CD1c-positive myeloid dendritic cell (primary cell): ENCODE measurements around the gene AK3.
"Not testable (repeated sequence)": the region's sequence is repeated elsewhere in the genome, so short reads cannot be mapped to it uniquely, and the experiment has no call there.

ENCODE experiments used
- DNase-seq: peaks from one replicate; pipeline ENCODE4 v3.0.0-alpha.2; 2016; ENCODE audit errors: extremely low spot score

The AK3 gene

DNA sequence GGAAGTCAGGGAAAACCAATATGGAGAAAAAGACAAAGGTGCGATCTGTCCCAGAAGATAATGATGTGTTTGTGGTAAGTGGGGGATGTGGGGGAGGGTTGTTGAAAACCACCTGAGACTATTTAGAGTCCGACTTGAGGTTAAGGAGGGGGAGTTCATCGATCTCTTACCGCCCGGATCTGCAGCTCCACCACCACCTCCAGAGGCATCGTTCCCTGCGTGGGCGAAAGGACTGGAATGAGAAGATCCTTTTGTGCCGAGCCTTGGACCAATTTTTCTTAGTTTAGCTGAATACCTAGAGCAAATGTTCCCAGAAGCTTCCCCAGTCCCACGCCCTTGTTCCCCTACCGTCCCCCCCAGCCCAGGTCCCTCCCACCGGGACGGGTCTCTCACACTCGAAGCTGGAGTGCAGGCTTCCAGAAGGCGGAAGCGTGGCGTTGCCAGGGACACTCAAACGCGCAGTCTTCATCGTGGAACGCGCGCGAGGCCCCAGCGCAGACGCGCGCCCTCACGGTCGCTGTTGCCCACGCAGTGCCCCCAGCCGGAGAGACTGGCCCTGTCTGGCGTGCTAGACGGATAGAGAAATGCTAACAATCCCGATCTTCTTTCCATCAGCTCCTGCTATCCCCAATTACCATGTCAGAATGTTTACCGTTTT, 74.8 kb downstream of the AK3 start, which contains the start of gene SPATA6L:
TSS of gene SPATA6L (minus strand) at position 439 of the 658 bp plus-strand sequence. CDS start at position 209, 230 bp downstream.
- DNase-seq: peak; percentile 66

DNA sequence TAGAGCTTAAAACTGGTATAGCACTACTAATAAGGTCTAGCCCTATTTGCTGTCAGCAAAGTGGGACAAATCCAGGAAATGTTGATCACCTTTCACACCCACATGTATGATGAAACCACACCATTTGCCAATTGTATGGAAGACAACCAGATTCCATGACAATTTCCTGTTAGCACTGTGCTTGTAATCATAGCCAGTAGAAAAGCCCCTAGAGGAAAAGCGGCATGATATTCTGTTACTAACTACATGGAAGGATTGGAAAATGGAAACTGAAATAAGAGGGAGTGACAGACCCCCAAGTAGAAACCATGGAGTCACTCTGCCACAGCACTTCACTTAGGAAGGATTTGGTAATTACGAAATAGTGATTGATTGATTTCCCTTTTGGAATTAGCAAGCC, 75.6 kb downstream of the AK3 start:
- DNase-seq: no peak

DNA sequence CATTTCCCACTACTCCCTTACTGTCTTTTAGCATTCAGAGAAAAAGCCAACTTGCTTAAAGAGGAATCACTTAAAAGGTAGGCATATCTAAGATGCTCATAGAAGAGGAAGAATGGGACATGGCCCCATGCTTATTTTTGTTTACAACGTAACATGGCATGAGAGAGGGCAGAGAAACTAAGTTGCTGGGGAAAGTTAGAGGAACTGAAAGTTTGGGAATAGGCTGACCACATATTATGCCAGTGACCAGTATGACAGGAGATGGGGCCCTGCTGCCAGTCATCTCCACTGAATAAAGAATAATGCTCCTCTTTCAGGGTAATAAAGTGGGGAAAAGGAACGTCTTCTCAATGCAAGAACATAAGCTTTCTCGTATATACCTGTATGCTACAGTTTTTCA, 77.0 kb downstream of the AK3 start:
- DNase-seq: peak; percentile 30

DNA sequence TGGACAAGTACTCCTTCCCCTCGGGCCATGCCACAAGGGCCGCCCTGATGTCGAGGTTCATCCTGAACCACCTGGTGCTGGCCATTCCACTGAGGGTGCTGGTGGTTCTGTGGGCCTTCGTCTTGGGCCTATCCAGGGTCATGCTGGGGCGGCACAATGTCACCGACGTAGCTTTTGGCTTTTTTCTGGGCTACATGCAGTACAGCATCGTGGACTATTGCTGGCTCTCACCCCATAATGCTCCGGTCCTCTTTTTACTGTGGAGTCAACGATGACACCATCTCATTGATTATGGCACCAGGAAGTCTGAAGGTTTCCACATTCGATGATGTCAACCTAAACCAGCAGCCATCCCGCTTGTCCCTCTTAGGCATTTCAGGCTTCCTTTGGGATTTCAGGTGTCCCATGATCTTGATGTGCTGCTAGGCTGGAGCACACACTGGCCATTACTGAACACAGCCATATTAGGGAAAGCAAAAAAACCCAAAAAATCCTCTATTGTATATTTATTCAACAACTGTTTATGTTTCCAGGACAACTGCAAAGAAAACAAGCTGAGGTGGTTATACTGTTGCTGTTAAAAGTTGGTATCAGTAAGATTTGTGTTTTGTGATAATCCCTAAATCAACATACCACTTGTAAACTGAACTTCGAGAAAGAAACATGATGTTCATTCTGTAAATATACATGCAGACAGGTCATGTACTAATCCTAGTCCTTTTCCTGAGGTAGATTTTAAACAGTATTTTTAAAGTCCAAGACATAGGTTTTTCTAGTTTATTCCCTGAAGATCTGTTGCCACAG, 77.8 kb downstream of the AK3 start:
- DNase-seq: no peak

DNA sequence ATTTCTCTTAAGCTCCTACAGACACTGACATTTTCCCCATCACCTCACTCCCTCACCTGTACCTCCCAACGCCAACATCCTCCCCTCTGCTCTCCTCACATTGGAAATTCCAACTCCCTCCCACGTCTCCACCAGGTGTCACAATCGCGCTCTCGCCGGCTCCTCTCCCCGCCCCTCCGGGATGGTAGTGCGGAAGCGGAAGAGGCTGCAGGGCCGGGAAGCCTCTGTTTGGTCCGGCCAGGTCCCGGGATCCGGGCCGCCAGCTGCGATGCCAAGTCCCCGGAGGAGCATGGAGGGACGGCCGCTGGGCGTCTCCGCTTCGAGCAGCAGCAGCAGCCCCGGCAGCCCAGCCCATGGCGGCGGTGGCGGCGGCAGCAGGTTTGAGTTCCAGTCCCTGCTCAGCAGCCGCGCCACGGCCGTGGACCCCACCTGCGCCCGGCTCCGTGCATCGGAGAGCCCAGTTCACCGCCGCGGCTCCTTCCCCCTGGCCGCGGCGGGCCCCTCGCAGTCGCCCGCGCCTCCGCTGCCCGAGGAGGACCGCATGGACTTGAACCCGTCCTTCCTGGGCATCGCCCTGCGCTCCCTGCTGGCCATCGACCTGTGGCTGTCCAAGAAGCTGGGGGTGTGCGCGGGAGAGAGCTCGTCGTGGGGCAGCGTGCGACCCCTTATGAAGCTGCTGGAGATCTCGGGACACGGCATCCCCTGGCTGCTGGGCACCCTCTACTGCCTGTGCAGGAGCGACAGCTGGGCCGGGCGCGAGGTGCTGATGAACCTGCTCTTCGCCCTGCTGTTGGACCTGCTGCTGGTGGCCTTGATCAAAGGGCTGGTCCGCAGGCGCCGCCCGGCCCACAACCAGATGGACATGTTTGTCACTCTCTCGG, 78.7 kb downstream of the AK3 start, which contains the start of gene PLPP6:
TSS of gene PLPP6 (plus strand) at position 187 of the 881 bp plus-strand sequence. CDS start at position 269, 82 bp downstream.
- peak; percentile 81 for DNase-seq

DNA sequence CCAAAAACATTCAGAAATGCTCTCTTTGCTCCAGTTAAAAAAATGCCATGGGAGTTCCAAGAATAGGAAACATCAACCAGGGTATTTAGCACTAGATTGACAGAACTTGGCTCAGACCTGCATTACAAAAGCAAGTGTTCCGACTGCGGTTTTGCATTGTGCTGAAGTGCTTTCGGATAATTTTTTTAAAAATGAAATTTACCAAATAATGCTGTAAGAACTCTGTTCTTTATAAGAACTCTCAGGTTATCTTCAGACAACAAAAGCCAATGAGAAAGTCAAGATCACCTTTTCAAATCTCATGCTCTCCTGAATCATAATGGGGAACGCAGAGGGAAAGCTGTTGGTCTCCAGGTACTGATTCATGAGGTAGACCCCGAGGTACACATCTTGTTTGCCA, 79.4 kb downstream of the AK3 start:
- no peak for DNase-seq

DNA sequence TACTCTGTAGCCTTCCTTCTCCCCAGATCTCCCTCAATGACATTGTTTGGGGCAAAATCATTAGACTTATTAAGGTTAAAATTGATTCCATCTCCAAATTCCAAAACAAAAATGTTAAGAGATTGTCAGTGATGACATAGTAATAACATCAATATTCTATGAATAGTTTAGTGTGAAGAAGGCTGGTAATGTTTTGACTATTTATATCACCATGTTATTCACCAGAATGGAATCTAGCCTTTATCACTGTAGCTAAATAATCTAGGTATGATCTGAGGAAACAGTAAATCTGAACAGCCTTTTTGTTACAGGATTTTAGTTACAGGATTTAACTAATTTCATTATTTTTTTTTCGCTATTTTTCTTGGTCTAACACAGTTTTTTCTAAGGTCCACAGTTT, 79.8 kb downstream of the AK3 start:
- no peak for DNase-seq

DNA sequence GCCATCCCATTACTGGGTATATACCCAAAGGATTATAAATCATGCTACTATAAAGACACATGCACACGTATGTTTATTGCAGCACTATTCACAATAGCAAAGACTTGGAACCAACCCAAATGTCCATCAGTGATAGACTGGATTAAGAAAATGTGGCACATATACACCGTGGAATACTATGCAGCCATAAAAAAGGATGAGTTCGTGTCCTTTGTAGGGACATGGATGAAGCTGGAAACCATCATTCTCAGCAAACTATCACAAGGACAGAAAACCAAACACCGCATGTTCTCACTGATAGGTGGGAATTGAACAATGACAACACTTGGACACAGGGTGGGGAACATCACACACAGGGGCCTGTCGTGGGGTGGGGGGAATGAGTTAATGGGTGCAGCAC, 80.3 kb downstream of the AK3 start:
- not testable (repeated sequence) for DNase-seq
